Measurements from ENCODE around the gene CLEC1A. TPM values are rescaled to one million over a fixed set of nuclear protein-coding genes. Genes with fewer than 3 reads are reported as not detected.
"Not testable (repeated sequence)": the region's sequence is repeated elsewhere in the genome, so short reads cannot be mapped to it uniquely, and the experiment has no call there.

Gene CLEC1A
- total and polyA plus RNA-seq, 4 donors: 2.5 to 14.9 (median 6.6) TPM

GRCh38 chr12:10030446-10030845, 68.3 kb downstream of the CLEC1A start, which contains the start of gene CLEC9A:
CLEC9A (plus strand) TSS chr12:10030682; CDS start chr12:10052688, 22,006 bp downstream.
- no peak within 1 kb of the TSS for H3K27ac ChIP-seq (ENCODE audit: low read depth, low read length)
- no peaks in the 10 kb centered on the region for H3K27me3 ChIP-seq (ENCODE audit: control insufficient read depth, insufficient read depth, low read length)
- no peak within 1 kb of the TSS for H3K4me3 ChIP-seq (ENCODE audit: low read depth, low read length)
- 100% methylated on average over 1 of the region's 14 CpGs for WGBS (ENCODE audit: insufficient coverage)
- H3K4me1 ChIP-seq (ENCODE audit: control insufficient read depth, insufficient read depth, low read length): no peaks in the 10 kb centered on the region
- H3K9me3 ChIP-seq (ENCODE audit: control insufficient read depth, insufficient read depth, low read length): no peaks in the 10 kb centered on the region
- no peak for DNase-seq (ENCODE audit: low read depth in 4 of 6, low spot score in 6 of 6)
- H3K36me3 ChIP-seq (ENCODE audit: control insufficient read depth, insufficient read depth, low read length): no peaks in the 10 kb centered on the region

- no peaks in the 10 kb centered on the region for H3K4me1 ChIP-seq (ENCODE audit: control insufficient read depth, insufficient read depth, low read length)
- 61% methylated on average over 2 of the region's 4 CpGs for WGBS (ENCODE audit: insufficient coverage)
- no peak for DNase-seq (ENCODE audit: low read depth in 4 of 6, low spot score in 6 of 6)
- no peak overlapping the region for H3K4me3 ChIP-seq (ENCODE audit: low read depth, low read length)
- H3K27ac ChIP-seq (ENCODE audit: low read depth, low read length): no peak overlapping the region
- H3K27me3 ChIP-seq (ENCODE audit: control insufficient read depth, insufficient read depth, low read length): no peaks in the 10 kb centered on the region
- no peaks in the 10 kb centered on the region for H3K9me3 ChIP-seq (ENCODE audit: control insufficient read depth, insufficient read depth, low read length)
- H3K36me3 ChIP-seq (ENCODE audit: control insufficient read depth, insufficient read depth, low read length): no peaks in the 10 kb centered on the region
Observed at GRCh38 chr12:10027721-10028120, 71.1 kb downstream of the CLEC1A start.

GRCh38 chr12:10027311-10027710, 71.5 kb downstream of the CLEC1A start:
- 97% methylated on average over 3 of the region's 3 CpGs for WGBS (ENCODE audit: insufficient coverage)
- Histone ChIP-seq H3K4me1 (ENCODE audit: control insufficient read depth, insufficient read depth, low read length) (no peaks in the 10 kb centered on the region), H3K4me3 (ENCODE audit: low read depth, low read length) (no peak overlapping the region), H3K9me3 (ENCODE audit: control insufficient read depth, insufficient read depth, low read length) (no peaks in the 10 kb centered on the region), H3K27ac (ENCODE audit: low read depth, low read length) (no peak overlapping the region), H3K36me3 (ENCODE audit: control insufficient read depth, insufficient read depth, low read length) (no peaks in the 10 kb centered on the region), H3K27me3 (ENCODE audit: control insufficient read depth, insufficient read depth, low read length) (no peaks in the 10 kb centered on the region)
- no peak for DNase-seq (ENCODE audit: low read depth in 4 of 6, low spot score in 6 of 6)

- not testable (repeated sequence) for H3K36me3 ChIP-seq (ENCODE audit: control insufficient read depth, insufficient read depth, low read length); H3K27me3 ChIP-seq (ENCODE audit: control insufficient read depth, insufficient read depth, low read length); H3K4me1 ChIP-seq (ENCODE audit: control insufficient read depth, insufficient read depth, low read length); DNase-seq (ENCODE audit: low read depth in 4 of 6, low spot score in 6 of 6); H3K9me3 ChIP-seq (ENCODE audit: control insufficient read depth, insufficient read depth, low read length); H3K4me3 ChIP-seq (ENCODE audit: low read depth, low read length); H3K27ac ChIP-seq (ENCODE audit: low read depth, low read length)
- WGBS (ENCODE audit: insufficient coverage): no CpG with 5 or more reads among the region's 4 CpGs
Observed at GRCh38 chr12:10026666-10027065, 72.1 kb downstream of the CLEC1A start.

GRCh38 chr12:10025236-10025635, 73.5 kb downstream of the CLEC1A start:
- no CpG with 5 or more reads among the region's 3 CpGs for WGBS (ENCODE audit: insufficient coverage)
- Histone ChIP-seq H3K27me3 (ENCODE audit: control insufficient read depth, insufficient read depth, low read length) (no peaks in the 10 kb centered on the region), H3K27ac (ENCODE audit: low read depth, low read length) (no peak overlapping the region), H3K4me1 (ENCODE audit: control insufficient read depth, insufficient read depth, low read length) (no peaks in the 10 kb centered on the region), H3K36me3 (ENCODE audit: control insufficient read depth, insufficient read depth, low read length) (no peaks in the 10 kb centered on the region), H3K4me3 (ENCODE audit: low read depth, low read length) (no peak overlapping the region), H3K9me3 (ENCODE audit: control insufficient read depth, insufficient read depth, low read length) (no peaks in the 10 kb centered on the region)
- DNase-seq (ENCODE audit: low read depth in 4 of 6, low spot score in 6 of 6): no peak

GRCh38 chr12:10021342-10021741, 77.4 kb downstream of the CLEC1A start:
- WGBS (ENCODE audit: insufficient coverage): 100% methylated on average over 1 of the region's 3 CpGs
- H3K9me3 ChIP-seq (ENCODE audit: control insufficient read depth, insufficient read depth, low read length): no peaks in the 10 kb centered on the region
- H3K36me3 ChIP-seq (ENCODE audit: control insufficient read depth, insufficient read depth, low read length): no peaks in the 10 kb centered on the region
- H3K27me3 ChIP-seq (ENCODE audit: control insufficient read depth, insufficient read depth, low read length): no peaks in the 10 kb centered on the region
- no peaks in the 10 kb centered on the region for H3K4me1 ChIP-seq (ENCODE audit: control insufficient read depth, insufficient read depth, low read length)
- H3K27ac ChIP-seq (ENCODE audit: low read depth, low read length): no peak overlapping the region
- H3K4me3 ChIP-seq (ENCODE audit: low read depth, low read length): no peak overlapping the region
- DNase-seq (ENCODE audit: low read depth in 4 of 6, low spot score in 6 of 6): no peak

Other genes with a start within 250 kb of the CLEC1A start
- gene CLEC2B, start 229.6 kb downstream of the CLEC1A start, total RNA-seq: 10 to 100 TPM; 13.7 to 18.7 TPM
- 1 to 10 TPM in 1 of 2 donors, under 1 TPM in 1; 0.90 to 2.4 TPM for gene CLEC2B, start 229.6 kb downstream of the CLEC1A start, polyA plus RNA-seq (ENCODE audit: insufficient read length in 2 of 2)
- not detected for gene KLRF2, start 217.5 kb downstream of the CLEC1A start, total RNA-seq
- not detected for gene KLRF2, start 217.5 kb downstream of the CLEC1A start, polyA plus RNA-seq (ENCODE audit: insufficient read length in 2 of 2)
- under 1 TPM in 1 of 2 donors, not detected in 1; 0.17 TPM for gene CLEC2A, start 166.6 kb downstream of the CLEC1A start, total RNA-seq
- not detected for gene CLEC2A, start 166.6 kb downstream of the CLEC1A start, polyA plus RNA-seq (ENCODE audit: insufficient read length in 2 of 2)
- gene CLEC12A, start 127.6 kb downstream of the CLEC1A start, total RNA-seq: 10 to 100 TPM in 1 of 2 donors, under 1 TPM in 1; 0.33 to 10.8 TPM
- 1 to 10 TPM in 1 of 2 donors, under 1 TPM in 1; 0.75 to 1.6 TPM for gene CLEC12A, start 127.6 kb downstream of the CLEC1A start, polyA plus RNA-seq (ENCODE audit: insufficient read length in 2 of 2)
- under 1 TPM; 0.50 to 0.69 TPM for gene CLEC1B, start 99.9 kb downstream of the CLEC1A start, total RNA-seq
- under 1 TPM in 1 of 2 donors, not detected in 1; 0.30 TPM for gene CLEC1B, start 99.9 kb downstream of the CLEC1A start, polyA plus RNA-seq (ENCODE audit: insufficient read length in 2 of 2)
- gene CLEC12B, start 88.4 kb downstream of the CLEC1A start, total RNA-seq: 1 to 10 TPM in 1 of 2 donors, not detected in 1; 1.2 TPM
- gene CLEC12B, start 88.4 kb downstream of the CLEC1A start, polyA plus RNA-seq (ENCODE audit: insufficient read length in 2 of 2): under 1 TPM in 1 of 2 donors, not detected in 1; 0.06 TPM
- gene CLEC9A, start 68.3 kb downstream of the CLEC1A start, total RNA-seq: under 1 TPM; 0.28 to 0.59 TPM
- under 1 TPM in 1 of 2 donors, not detected in 1; 0.30 TPM for gene CLEC9A, start 68.3 kb downstream of the CLEC1A start, polyA plus RNA-seq (ENCODE audit: insufficient read length in 2 of 2)
- gene CLEC7A, start 31.2 kb upstream of the CLEC1A start, total RNA-seq: 1 to 10 TPM; 4.7 to 9.9 TPM
- gene CLEC7A, start 31.2 kb upstream of the CLEC1A start, polyA plus RNA-seq (ENCODE audit: insufficient read length in 2 of 2): 1 to 10 TPM; 2.5 to 4.4 TPM
- gene OLR1, start 73.1 kb upstream of the CLEC1A start, total RNA-seq: 10 to 100 TPM in 1 of 2 donors, 1 to 10 TPM in 1; 6.3 to 27.2 TPM
- gene OLR1, start 73.1 kb upstream of the CLEC1A start, polyA plus RNA-seq (ENCODE audit: insufficient read length in 2 of 2): 10 to 100 TPM; 16.0 to 26.8 TPM
- gene TMEM52B, start 80.0 kb upstream of the CLEC1A start, total RNA-seq: 1 to 10 TPM in 1 of 2 donors, under 1 TPM in 1; 0.83 to 1.8 TPM
- 1 to 10 TPM; 2.1 to 2.7 TPM for gene TMEM52B, start 80.0 kb upstream of the CLEC1A start, polyA plus RNA-seq (ENCODE audit: insufficient read length in 2 of 2)
- 100 to 1,000 TPM; 115 to 185 TPM for gene GABARAPL1, start 113.9 kb upstream of the CLEC1A start, total RNA-seq
- 100 to 1,000 TPM; 186 to 199 TPM for gene GABARAPL1, start 113.9 kb upstream of the CLEC1A start, polyA plus RNA-seq (ENCODE audit: insufficient read length in 2 of 2)
- gene KLRD1, start 208.9 kb upstream of the CLEC1A start, total RNA-seq: 1 to 10 TPM in 1 of 2 donors, under 1 TPM in 1; 0.83 to 1.4 TPM
- gene KLRD1, start 208.9 kb upstream of the CLEC1A start, polyA plus RNA-seq (ENCODE audit: insufficient read length in 2 of 2): under 1 TPM; 0.10 to 0.41 TPM